HG03139 (cell line): ENCODE data around the gene YAF2.
"Not testable (repeated sequence)": the region's sequence is repeated elsewhere in the genome, so short reads cannot be mapped to it uniquely, and the experiment has no call there.

Experiments
- ATAC-seq: cut with Tn5 transposase; IDR thresholded peaks from one replicate; pipeline ENCODE4 v1.9.1; 2021; ENCODE audit not compliant: unreplicated experiment

The YAF2 gene

DNA sequence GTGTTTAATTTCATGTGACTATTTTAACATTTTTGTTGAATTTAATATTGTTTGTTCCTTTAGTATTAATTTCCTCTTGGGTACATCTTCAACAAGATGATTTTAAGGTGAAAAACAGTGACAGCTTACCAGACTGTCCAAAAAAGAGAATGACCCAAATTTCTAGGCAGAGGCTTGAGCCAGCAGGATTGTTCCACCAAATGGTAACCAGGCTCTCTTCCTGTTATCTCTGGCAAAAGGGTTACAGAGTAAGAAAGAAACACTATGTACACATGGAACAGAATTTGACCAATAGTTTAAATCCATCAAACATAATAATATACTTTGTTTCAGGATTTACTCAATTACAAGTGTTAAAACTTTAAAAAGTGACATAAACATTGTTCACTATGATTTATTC, 39.0 kb downstream of the YAF2 start:
- no peak for ATAC-seq

DNA sequence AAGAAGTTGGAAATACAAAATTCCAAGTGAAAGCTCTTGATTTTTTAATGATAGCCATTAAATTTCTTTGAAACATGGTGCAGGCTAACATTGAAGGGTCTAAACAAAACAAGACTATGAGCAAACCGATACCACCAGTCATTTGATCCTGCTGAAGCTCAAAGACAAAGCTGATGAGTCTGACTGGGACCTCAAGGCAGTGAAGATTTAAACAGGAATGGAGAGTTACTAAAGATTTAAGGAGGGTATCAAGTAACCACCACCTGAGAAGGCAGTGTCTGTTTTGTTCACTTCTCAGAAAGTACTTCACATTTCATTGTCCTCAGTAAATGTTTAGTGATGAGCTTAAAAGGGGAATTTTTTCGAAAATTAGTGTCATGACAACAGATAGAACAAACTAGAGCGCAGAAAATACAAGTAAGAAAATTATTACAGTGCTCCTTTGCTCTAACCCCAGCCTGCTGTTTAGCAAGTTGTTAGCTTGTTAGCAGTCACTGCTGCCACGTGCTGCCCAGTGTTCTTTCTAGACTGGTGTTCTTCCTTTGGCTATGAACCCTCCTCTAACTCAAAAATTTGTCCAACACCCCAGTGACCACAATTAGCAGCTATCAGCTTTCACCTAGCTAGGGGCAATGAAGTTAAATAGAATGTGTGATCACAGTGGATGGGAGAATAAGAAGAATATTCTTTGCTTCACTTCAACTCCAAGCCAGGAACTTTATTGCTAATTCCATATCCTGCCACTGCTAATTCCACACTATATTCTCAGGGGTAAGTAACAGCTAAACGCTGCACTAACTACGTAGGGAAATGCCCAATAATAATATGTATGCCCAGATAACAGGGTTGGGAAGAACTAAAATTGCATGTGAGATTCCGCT, 41.1 kb downstream of the YAF2 start:
- ATAC-seq: no peak

DNA sequence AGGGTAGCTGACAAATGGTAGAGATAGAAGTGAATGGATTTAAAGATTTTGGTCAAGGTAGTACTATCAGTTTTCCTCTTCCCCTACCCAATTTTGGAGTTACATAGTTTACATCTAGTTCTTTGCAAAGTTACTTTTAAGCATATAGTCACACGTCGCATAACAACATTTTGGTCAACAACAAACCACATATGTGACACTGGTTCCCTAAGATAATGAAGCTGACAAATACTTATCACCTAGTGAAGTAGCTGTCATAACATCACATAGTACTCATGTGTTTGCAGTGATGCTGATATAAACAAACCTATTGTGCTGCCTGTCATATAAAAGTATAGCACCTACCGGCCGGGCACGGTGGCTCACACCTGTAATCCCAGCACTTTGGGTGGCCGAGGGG, 45.4 kb downstream of the YAF2 start:
- no peak for ATAC-seq

- ATAC-seq: no peak
Observed at GRCh38 chr12:42192258-42192657, 45.8 kb downstream of the YAF2 start.

DNA sequence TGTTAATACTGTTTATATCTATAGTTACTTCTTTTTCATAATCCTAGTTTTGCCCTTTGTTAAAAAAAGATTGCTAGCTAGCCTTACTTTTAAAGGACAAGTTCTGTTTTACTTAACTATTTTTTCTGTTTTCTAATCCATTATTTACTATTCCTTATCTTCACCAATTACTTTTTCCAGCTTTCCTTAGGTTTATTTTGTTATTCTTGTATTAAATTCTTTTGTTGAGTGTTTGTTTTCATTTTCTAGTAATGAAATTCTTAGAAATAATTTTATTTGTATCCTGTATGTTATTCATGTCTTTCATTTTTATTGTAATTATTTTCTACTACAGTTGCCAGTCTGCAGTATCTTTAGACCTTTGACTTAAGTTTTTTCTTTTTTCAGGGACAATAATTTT, 47.7 kb downstream of the YAF2 start:
- no peak for ATAC-seq

DNA sequence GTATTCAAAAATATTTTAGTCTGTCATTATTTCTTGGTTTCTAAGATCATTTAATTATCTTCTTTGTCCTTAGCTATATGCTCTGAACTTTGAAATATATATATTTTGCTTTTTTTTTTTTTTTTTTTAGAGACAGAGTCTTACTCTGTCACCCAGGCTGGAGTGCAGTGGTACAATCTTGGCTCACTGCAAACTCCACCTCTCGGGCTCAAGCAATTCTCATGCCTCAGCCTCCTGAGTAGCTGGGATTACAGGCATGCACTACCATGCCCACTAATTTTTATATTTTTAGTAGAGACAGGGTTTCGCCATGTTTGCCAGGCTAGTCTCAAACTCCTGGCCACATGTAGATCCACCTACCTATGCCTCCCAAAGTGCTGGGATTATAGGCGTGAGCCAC, 49.8 kb downstream of the YAF2 start:
- ATAC-seq: not testable (repeated sequence)

DNA sequence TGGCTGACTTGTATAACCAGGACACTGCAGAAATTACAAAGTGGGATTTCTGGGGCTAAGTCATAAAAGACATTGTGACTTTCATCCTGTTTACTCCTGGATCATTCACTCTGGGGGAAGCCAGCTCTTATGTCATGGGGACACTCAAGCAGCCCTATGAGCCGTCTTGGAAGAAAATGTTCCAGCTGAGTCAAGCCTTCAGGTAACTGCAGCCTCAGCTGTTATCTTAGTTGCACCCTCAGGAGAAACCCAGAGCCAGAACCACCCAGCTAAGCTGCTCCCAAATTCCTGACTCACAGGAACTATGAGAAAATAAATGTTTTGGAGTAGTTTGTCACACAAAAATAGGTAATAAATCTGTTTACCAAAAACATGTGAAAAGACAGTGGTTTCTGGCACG, 50.2 kb downstream of the YAF2 start:
- no peak for ATAC-seq

GRCh38 chr12:42186793-42187192, 51.3 kb downstream of the YAF2 start:
- no peak for ATAC-seq

DNA sequence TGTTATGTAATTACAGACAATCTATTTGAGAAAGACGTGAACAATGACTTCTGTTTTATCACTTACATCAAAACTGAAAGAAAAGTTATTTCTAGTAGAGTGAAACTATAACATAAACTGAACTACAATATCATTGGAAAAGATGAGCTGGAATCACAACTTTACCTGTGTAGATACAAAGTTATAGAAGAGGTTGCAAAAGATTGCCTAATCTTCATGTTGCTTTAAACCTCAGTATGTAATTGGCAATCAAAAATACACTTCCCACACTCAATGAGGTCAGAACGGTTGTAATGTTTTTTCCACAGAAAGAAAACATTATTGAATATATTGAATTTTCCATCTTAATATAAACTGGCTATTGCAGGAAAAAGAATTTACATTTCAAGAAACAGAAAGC, 55.7 kb downstream of the YAF2 start:
- no peak for ATAC-seq

DNA sequence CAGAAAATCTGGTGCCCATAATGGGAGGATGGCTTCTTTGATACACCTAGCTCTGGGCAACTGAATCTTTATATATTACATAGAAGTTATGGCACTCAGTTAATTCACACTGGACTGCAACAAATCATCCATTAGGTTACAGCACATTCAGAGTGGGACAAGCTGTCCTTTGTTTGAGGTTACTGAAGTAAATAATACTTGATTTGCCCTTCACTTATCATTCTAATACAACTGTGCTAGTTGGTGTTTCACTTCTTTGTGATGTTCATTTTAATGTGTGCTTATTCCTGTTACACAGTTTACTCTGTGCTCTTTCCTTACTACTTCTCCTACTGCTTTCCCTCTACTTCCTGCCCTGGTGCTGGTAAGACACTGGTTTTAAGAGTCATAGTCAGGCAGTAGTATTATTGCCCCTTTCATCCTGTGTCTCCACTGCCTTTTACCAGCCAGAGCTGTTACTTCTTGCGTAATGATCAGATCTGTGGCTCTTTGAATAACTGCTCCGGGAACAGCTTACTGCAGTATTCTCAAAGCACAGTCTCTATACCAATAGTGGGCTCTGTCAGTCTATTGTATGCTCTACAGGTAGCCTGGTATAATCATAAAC, 57.0 kb downstream of the YAF2 start:
- ATAC-seq: no peak

DNA sequence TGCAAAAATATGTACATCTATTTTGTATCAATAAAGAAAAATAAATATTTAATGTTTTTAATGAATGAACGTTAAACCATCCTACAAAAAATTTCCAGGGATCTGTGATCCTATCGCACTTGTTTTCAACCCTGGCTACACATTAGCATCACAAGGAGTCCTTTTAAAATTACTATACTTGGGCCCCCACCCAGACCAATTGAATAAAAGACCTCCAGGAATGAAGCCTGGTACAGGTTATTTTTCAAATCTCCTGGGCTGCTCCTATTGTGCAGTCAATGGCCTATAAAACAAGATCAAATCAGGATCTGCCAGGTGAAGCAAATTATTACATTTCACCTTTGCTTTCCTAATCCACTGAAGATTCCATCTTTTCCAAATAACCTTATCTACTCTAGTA, 59.9 kb downstream of the YAF2 start:
- no peak for ATAC-seq

- ATAC-seq: no peak
Observed at GRCh38 chr12:42174978-42175377, 63.1 kb downstream of the YAF2 start.

DNA sequence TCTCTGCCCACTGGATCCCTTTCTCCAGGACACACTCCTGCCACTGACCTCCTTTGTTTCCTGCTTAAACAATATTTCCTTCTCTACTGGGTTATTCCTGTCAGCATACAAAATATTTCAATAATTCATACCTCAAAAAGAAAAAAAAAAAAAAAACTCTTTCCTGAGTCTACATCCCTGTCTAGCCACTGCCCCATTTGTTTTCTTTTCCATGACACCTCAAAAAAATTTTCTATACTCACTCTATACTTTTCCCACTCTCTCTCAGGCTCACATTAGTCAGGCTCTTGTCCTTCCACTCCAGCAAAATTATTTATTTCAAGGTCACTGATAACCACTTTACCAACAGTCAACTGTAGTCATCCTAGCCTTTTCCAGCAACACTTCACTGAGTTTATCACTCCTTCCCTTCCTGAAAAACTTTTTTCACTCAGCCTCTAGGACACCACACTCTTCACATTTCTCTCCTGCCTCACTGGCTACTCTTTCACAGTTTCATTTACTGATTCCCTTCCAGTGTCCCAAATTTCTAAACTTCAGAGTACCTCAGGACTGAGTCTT, 64.0 kb downstream of the YAF2 start:
- ATAC-seq: no peak

DNA sequence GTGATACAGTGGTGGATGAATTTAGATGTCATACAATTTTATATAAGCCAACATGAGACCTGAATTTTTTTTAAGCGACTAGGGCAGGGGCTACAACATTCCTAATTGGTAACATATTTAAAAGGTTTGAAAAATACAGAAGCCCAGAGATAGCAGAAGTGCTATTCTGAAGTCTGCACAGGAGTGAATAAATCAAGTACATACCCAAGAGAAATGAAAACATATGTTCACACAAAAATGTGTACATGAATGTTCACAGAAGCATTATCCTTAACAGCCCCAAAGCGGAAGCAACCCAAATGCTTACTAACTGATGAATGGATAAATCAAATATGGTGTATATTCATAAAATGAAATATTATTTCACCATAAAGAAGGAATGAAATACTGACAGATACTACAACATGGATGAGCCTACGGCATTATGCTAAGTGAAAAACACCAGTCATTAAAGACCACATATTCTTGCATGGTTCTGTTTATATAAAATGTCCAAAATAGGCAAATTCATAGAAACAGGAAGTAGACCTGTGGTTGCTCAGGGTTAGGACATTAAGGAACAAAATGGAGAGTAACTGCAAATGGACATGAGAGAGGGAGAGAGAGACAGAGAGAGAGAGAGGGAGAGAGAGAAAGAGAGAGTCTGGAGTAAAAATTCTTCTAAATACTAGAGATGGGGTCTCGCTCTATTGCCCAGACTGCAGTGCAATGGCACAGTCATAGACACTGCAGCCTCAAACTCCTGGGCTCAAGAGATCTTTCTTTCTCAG, 65.4 kb downstream of the YAF2 start:
- ATAC-seq: no peak

GRCh38 chr12:42167711-42168110, 70.3 kb downstream of the YAF2 start:
- ATAC-seq: no peak

DNA sequence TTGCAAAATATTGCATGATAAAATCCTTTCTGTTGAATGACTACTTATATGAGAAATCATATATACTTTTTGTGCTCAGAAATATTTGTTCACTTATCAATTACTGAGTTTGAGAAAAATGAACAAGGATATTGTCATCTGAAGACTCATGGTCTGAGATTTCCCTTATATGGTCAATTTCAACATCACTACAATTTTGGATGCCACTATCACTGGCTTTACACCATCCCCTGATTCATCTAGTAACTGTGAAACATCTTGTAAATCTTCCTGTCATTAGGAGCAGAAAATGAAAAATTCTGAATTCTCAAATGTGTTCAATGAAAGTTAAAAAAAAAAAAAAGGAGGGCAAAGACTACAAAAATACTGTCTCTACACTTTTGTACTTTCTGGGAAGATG, 71.5 kb downstream of the YAF2 start:
- no peak for ATAC-seq

DNA sequence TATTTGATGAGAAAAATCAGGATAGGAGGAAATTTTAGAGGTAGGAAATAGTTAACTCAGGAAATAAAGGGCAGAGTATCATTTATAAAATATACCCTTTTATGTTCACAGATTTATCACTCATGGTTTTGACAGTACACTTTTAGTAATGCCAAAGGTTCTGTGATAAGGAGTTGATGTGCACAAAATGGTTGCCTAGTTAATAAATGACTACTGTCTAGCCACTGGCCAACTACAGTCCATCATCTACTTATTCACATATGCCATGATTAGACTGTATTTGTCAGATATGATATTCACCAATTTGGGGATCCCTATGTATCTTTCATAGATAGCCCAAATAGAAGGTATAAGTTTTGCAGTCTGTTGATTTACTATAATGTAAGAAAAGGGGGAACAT, 74.1 kb downstream of the YAF2 start:
- no peak for ATAC-seq

DNA sequence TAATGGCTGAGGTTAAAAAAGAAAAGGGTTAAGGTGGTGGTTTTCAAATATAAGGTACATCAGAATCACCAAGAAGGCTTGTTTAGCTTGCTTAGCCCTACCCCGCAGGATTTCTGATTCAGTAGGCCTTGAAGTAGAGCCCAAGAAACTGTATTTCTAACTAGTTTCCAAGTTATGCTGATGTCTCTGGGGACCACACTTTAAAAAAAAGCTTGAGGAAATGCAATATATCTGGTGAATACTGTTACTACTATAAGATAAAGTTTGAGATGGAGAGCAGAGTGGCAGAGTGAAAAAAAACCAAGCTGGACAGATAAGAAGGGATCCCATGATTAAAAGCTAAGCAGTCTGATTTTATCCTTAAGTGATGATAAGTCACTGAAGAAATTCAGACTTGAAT, 75.1 kb downstream of the YAF2 start:
- ATAC-seq: no peak

- no peak for ATAC-seq
Observed at GRCh38 chr12:42162193-42162592, 75.9 kb downstream of the YAF2 start.

- no peak for ATAC-seq
Observed at GRCh38 chr12:42161529-42161928, 76.5 kb downstream of the YAF2 start.

DNA sequence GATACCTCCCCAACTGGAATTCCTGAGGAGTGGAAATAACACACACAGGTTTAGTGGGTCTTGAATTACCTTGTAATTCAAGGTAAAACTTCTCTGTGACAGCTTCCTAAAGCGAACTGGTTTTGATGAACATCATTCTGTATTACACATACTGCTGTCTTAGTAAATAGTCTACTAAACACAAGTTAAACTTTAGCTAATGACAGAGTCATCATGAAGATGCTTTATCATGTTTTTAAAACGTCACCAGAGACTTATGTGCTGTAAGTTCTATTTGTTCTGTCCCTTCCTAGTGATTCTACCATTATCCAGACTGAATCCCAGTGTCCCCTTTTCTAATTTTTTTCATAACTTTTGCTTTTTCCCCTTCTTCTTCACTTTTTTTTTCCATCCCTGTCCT, 81.8 kb downstream of the YAF2 start:
- no peak for ATAC-seq
